ENCODE data around the gene TEAD1.

Gene TEAD1

GRCh38 chr11:12667646-12668045 lies 6.6 kb upstream of the TEAD1 start:
- DNase-seq: no peak

- DNase-seq: no peak
These were observed 6.1 kb upstream of the TEAD1 start for GRCh38 chr11:12668166-12668565.

- DNase-seq: no peak
These were observed 4.3 kb upstream of the TEAD1 start for GRCh38 chr11:12669930-12670329.

DNA sequence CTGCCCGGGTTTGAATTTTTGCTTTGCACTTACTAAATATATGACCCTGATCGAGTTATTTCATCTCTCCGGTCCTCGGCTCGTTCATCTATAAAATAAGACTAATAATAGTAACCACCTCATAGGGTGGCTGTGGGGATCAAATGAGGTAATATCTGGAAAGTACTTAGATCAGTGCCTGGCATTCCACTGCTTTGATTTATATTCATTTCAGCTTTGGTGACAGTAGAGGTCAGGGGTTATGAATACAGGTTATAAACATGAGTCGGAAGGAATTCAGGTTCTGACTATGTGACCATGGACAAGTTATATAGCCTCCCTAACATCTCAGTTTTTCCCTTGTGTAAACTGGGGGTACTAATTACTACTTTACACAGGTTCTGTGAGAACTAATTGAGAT lies 2.9 kb upstream of the TEAD1 start:
- DNase-seq: no peak

- DNase-seq: no peak
These were observed 659 bp upstream of the TEAD1 start for GRCh38 chr11:12673601-12673923.

DNA sequence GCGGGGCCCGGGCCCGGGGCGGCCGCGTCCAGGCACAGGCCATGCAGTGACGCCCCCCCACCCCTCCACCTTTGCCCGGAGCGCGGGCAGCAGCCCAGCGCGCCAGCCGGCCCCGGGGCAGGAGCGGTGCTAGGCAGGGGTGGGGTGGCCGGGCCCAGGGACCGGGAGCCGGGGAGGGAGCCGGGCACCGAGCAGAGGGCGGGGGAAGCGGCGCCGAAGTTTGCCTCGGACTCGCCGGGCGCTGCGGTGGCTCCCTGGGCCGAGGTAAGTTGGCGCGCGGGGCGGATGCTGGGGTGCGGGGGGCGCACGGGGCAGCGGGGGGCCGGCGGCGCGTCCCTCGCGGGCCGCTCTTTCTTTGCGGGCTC lies 332 bp downstream of the TEAD1 start:
- no peak for DNase-seq

DNA sequence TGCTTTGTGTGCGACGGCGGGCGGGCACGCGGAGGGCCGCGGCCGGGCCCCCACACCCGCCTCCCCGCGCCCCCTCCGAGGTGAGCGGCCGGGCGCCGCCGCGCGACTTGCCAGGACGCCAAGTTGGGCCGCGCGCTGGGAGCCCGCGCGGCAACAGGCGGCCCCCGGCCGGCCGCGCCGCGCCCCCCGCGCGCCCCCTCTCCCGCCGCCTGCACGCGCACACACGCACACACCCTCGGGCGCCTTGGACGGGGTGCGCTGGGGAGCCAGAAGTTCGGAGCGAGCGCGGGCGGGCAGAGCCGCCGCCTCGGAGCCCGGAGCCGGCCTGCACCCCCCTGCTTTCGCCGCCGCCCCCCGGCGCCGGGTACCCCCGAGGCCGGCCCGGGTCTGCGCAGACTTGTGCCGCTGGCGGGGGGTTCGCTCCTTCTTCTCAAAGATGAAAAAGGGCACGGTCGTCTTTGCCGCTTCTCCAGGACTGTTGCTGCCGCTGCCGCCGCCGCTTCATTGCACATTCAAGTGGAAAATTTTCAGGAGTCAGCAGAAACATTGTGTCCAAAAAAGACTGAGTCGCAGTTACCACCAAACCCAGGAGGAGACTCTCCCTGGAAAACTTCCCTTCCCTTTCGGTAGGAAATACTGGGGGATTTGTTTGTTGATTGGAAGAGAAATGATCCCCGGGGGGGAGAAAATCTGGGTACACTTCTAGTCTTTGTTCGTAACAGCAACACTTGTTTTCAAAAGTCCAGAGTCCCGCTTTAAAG lies 895 bp downstream of the TEAD1 start:
- DNase-seq: peak; percentile 70

- DNase-seq: no peak
These were observed 1.9 kb downstream of the TEAD1 start for GRCh38 chr11:12675951-12676711.

DNA sequence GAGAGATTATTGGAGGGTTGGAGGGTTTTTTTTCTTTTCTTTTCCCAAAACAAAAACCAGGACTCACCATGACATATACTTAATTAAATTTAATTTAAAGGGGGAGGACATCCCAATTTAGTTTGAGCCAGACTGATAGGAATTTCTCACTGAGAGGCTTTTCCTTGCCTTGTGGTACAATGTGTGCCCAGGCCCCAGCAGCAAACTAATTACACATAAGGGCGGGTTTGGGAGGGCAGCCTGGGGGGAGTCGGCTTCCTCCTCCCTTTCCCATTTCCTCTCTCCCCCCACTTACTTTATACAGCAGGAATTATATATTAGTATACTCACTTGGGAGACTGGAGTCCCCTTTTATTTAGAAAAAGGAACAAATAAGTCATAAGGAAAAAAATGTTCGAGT lies 2.9 kb downstream of the TEAD1 start:
- DNase-seq: no peak

DNA sequence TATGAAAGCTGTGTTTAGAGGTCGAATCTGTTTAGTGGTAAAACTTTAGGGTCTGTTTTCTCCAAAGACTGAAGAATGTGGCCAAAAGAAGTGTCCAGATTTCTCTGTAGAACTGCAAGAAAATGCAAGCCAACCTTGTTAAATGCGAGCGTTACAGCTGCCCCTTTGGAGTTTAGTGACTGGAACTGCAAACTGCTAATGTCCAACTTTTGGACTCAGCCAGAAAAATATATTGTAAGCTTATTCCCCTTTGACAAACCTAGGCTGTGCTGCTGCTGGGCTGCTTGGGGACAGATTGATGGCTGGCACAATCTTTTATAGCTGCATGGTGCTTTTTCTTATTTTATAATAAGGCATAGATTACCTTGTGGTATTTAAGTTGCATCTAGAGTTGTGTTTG lies 3.9 kb downstream of the TEAD1 start:
- no peak for DNase-seq

- no peak for DNase-seq
These were observed 4.8 kb downstream of the TEAD1 start for GRCh38 chr11:12678991-12679390.

- DNase-seq: no peak
These were observed 5.2 kb downstream of the TEAD1 start for GRCh38 chr11:12679471-12679870.

DNA sequence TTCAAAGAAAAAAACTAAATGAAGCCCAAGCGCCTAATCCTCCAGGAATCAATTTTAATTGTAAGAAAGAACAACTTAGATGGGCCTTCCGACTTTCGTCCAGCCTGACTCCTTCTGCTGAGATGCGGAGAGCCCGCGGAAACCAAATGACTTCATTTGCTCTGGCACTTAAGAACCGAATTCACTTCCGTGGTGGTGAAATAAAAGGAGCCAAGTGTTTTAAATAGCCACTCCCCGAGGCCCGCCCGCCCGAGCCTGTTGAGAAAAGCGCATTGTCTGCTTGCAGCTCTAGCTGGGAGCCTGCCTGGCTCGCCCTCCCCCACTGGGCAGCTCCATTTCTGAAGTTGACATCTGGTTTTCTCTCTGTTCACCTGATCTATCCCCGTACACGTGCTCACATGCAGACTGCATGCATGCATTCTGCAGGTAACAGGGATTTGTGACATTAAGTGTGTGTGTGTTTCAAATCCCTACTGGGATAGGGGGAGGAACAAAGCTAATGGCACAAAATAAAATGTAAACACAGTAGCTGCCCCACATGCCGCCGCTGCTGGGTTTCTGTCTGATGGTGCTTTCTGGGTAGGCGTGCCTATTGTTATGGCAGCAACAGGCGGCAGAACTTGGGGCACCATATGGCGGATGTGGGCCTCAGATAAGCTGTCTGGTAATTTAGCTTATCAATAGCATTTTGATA lies 6.2 kb downstream of the TEAD1 start:
- no peak for DNase-seq

DNA sequence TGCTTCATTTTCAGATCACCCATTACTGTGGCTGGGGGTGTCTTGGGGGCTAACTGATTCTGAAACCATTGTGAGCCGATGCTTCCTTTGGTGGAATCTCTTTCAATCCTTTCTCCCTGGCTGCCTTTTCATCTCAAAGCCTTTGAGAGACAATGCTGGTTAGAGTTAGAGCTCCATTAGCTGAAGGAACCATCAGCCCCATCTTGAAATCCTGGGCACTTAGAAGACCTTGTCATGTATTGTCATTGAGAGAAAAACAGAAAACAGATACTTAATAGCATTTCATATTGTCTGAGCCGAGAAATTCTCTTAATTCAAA lies 6.7 kb downstream of the TEAD1 start:
- DNase-seq: no peak

GRCh38 chr11:12681466-12681865 lies 7.2 kb downstream of the TEAD1 start:
- no peak for DNase-seq

GRCh38 chr11:12682288-12682687 lies 8.1 kb downstream of the TEAD1 start:
- DNase-seq: no peak

- DNase-seq: no peak
These were observed 8.7 kb downstream of the TEAD1 start for GRCh38 chr11:12682737-12683500.

DNA sequence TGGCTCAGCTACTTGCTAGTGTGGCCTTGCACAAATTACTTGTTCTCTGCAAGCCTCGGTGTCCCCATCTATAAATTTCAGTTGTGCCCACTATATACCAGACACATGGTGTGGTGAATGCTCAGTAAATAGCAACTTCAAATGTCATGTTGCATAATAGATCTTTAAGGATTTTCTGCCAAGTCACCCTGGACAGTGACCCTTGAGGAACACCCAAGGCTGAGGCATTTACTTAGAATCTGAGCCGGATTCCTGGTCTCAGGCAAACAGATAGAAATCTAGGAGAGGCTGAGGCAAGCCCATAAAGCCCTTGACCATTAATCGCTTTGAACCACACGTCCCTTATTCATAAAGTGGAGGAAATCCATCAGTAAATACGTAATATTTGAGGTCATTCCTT lies 9.7 kb downstream of the TEAD1 start:
- no peak for DNase-seq

GRCh38 chr11:12684315-12684714 lies 10.1 kb downstream of the TEAD1 start:
- DNase-seq: no peak

DNA sequence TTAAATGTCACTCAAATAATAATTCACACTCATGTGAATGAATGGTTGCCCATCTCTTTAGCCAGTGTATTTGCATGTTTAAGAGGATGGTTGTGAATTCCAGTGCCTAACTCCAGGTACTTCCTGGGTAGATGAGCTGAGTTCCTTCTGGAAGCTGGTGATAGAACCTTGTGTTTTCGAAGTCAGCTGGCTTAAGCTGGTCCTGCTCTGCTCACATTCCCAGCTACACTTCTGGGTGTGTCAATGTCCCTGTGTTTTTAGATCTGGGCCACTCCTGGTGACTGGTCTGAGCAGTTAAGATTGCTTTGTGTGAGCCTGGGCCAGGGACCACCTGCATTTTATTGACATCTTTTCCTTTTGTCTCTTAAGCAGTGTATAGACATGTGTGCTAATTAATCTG lies 10.6 kb downstream of the TEAD1 start:
- DNase-seq: no peak

DNA sequence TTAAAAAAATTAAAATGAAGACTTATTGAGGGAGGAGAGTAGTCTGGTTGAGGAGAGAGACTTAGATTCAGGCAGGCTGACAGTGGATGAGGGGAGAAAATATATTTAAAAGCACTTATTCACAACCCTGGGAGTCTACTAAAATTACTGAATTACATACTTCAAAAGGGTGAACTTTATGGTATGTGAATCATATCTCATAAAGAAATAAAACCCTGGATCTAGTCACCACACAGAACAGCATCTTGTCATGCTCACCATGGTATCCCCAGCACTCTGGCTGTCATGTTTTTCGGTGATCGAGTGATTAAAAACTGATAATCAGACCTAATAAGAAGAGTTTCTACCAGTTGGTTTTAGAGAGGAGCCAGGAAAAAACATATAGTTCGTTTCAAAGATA lies 11.0 kb downstream of the TEAD1 start:
- DNase-seq: no peak

GRCh38 chr11:12686246-12687060 lies 12.2 kb downstream of the TEAD1 start:
- DNase-seq: no peak

GRCh38 chr11:12687216-12687623 lies 13.0 kb downstream of the TEAD1 start:
- no peak for DNase-seq
